GM10248 (cell line): Measurements from ENCODE around the gene FAM234A.
A peak's percentile ranks its signal among the peaks of the same experiment; 100 is the strongest.
"Not testable (repeated sequence)": the region's sequence is repeated elsewhere in the genome, so short reads cannot be mapped to it uniquely, and the experiment has no call there.

ENCODE experiments used
- CTCF ChIA-PET: fragments of 300-600 bp; sonication (Branson Sonifier 250); formaldehyde crosslinking; extraction: SDS; loops from one replicate; lab custom pipeline; 2021; ENCODE audit warnings: antibody characterized with exemption; lab: Yijun Ruan, JAX
- POLR2A ChIA-PET: fragments of 350-650 bp; sonication (Branson Sonifier 250); formaldehyde crosslinking; extraction: SDS; loops from one replicate; lab custom pipeline; 2020; ENCODE audit warnings: antibody characterized with exemption; lab: Yijun Ruan, JAX
- DNase-seq: peaks from one replicate; pipeline ENCODE4 v3.0.0; 2012; ENCODE audit errors: extremely low spot score
- CTCF ChIP-seq: IDR thresholded peaks from 2 replicates; pipeline ENCODE4 v1.5.1; 2012; ENCODE audit warnings: mild to moderate bottlenecking, low read depth; ENCODE audit errors: extremely low read depth, missing control alignments, control extremely low read depth

The FAM234A gene

GRCh38 chr16:247027-247426 lies 12.4 kb downstream of the FAM234A start:
- TF ChIP-seq CTCF, result no peak
- ChIA-PET POLR2A (no interaction called here), CTCF (no interaction called here)
- DNase-seq, result no peak

GRCh38 chr16:249431-249830 lies 14.8 kb downstream of the FAM234A start:
- TF ChIP-seq CTCF, result no peak
- ChIA-PET POLR2A (no interaction called here), CTCF (interaction anchor here (0.7 to 1.8 kb wide), 4 partner anchors 9 to 143 kb away, joined by 3 to 10 read pairs (median 5); no protein-coding TSS in a partner anchor)
- DNase-seq, result no peak

GRCh38 chr16:252366-253337 lies 18.0 kb downstream of the FAM234A start:
- ChIA-PET CTCF (interaction anchor here (1.1 to 1.3 kb wide), 3 partner anchors 10 to 17 kb away, joined by 3 read pairs; no protein-coding TSS in a partner anchor), POLR2A (interaction anchor here (0.7 kb wide), 1 partner anchor 1894 kb away, joined by 3 read pairs; no protein-coding TSS in a partner anchor)
- peak; percentile 78 for DNase-seq
- peak; percentile 3 for TF ChIP-seq CTCF

GRCh38 chr16:253833-254232 lies 19.2 kb downstream of the FAM234A start:
- DNase-seq, result no peak
- no peak for TF ChIP-seq CTCF
- CTCF ChIA-PET, result interaction anchor here (1.3 kb wide), 1 partner anchor 10 kb away, joined by 3 read pairs; no protein-coding TSS in a partner anchor
- POLR2A ChIA-PET, result no interaction called here

GRCh38 chr16:254461-254860 lies 19.8 kb downstream of the FAM234A start:
- POLR2A ChIA-PET, result no interaction called here
- DNase-seq, result no peak
- CTCF ChIA-PET, result no interaction called here
- no peak for TF ChIP-seq CTCF

GRCh38 chr16:255183-255582 lies 20.6 kb downstream of the FAM234A start:
- ChIA-PET CTCF (no interaction called here), POLR2A (no interaction called here)
- TF ChIP-seq CTCF, result no peak
- no peak for DNase-seq

- CTCF ChIA-PET, DNase-seq, POLR2A ChIA-PET: not testable (repeated sequence)
These were observed 23.5 kb downstream of the FAM234A start for GRCh38 chr16:258091-258490.
